ENCODE data around the gene ZNF3. TPM values are rescaled to one million over a fixed set of nuclear protein-coding genes. Genes with fewer than 3 reads are reported as not detected.
"Not testable (repeated sequence)": the region's sequence is repeated elsewhere in the genome, so short reads cannot be mapped to it uniquely, and the experiment has no call there.

The ZNF3 gene
- total RNA-seq: 10 to 100 TPM; 21.1 to 22.3 TPM

DNA sequence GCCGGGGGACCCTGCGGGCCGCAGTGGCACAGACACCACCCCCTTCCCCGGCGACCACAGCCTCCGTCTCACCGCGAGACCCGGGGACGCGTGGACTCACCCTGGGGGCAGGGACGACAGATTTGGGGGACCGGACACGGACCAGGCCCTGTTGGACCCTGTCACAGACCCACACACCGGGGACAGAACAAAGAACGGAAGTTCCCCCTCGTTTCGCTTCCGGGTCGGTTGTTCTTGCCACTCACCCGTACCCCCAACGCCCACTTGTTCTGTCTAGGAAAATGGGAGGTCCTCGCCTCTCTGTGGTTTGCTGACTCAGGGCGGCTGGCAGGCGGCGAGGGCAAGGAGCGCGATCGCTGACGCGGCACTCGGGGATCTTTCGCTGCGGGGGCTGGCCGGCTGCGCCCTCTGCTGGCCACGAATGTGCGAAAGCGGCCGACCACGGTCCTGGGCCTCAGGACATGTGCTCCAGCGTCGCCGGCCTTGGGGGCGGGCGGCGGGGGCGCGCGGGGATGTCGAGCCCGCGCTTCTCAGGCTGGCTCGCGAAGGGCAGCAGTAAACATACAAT lies at the start of gene ZNF3:
Gene ZNF3 (minus strand): TSS at position 189 of the 568 bp plus-strand sequence. CDS start 4,366 bp downstream, outside the sequence.
- Mint-ChIP-seq H3K36me3 (peaks cover 17% of the 10 kb centered on the region), H3K27me3 (no peaks in the 10 kb centered on the region), H3K9me3 (no peaks in the 10 kb centered on the region), H3K4me1 (peaks cover 30% of the 10 kb centered on the region), H3K27ac (peak within 1 kb of the TSS; percentile 92), H3K4me3 (peak within 1 kb of the TSS; percentile 92)
- peak; percentile 99 for DNase-seq

DNA sequence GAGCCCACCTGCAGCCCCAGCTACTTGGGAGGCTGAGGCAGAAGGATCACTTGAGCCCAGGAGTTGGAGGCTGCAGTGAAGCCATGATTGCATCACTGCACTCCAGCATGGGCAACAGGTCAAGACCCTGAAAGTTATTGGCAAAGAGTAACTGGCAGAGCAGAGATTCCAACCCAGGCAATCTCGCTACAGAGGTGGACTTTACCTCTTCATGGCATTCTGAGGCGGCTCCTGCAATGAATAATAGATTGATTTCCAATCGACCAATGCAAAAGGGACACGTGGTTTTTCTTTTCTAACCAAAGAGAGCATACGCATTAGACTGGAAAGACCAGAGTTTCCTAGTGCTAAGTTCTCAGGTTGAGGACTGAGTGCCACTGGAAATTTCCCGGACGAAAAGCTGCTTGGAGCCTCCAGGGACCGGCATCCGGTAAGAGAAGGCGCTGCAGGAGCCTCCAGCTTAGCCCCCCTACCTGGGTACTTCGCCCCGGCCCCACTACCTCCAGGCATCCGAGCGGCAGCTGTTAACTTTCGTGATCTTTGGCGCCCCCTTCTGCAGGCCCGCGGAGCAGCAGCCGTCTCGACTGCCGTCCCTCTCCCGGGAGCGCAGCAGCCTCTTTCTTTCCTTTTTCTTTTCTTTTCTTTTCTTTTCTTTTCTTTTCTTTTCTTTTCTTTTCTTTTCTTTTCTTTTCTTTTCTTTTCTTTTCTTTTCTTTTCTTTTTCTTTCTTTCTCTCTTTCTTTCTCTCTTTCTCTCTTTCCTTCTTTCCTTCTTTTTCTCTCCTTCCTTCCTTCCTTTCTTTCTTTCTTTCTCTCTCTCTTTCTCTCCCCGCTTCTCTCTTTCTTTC lies 49.3 kb upstream of the ZNF3 start:
- no peaks in the 10 kb centered on the region for H3K9me3 Mint-ChIP-seq
- no peak overlapping the region for H3K27ac Mint-ChIP-seq
- peak; percentile 77 for DNase-seq
- H3K4me3 Mint-ChIP-seq: peak overlapping the region; percentile 22
- no peaks in the 10 kb centered on the region for H3K36me3 Mint-ChIP-seq
- peaks cover 18% of the 10 kb centered on the region for H3K4me1 Mint-ChIP-seq
- no peaks in the 10 kb centered on the region for H3K27me3 Mint-ChIP-seq

DNA sequence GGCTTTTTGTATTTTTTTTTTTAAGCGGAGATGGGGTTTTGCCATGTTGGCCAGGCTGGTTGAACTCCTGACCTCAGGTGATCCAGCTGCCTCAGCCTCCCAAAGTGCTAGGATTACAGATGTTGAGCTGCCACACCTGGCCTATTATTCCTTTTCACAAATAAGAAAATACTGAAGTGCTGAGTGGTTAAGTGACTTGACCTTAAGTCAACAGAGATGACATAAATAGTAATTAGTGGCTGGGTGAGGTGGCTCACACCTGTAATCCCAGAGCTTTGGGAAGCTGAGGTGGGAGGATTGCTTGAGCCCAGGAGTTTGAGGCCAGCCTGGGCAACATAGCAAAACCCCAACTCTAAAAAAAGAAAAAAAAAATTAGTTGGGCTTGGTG lies 48.7 kb upstream of the ZNF3 start:
- not testable (repeated sequence) for H3K9me3 Mint-ChIP-seq, H3K27me3 Mint-ChIP-seq, H3K36me3 Mint-ChIP-seq, DNase-seq, H3K27ac Mint-ChIP-seq, H3K4me3 Mint-ChIP-seq
- peaks cover 23% of the 10 kb centered on the region for H3K4me1 Mint-ChIP-seq

DNA sequence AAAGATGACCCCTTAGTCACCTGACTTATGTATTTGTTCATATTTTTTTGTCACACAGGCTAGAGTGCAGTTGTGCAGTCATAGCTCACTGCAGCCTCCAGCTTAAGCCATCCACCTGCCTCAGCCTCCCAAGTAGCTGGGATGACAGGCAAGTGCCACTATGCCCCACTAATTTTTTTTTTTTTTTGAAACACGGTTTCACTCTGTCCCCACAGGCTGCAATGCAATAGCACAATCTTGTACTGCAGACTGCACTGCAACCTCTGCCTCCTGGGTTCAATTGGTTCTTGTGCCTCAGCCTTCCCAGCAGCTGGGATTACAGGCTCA lies 47.1 kb upstream of the ZNF3 start:
- Mint-ChIP-seq H3K9me3 (no peaks in the 10 kb centered on the region), H3K4me3 (peak overlapping the region; percentile 99), H3K4me1 (peaks cover 30% of the 10 kb centered on the region), H3K27me3 (no peaks in the 10 kb centered on the region), H3K36me3 (peaks cover 7% of the 10 kb centered on the region), H3K27ac (no peak overlapping the region)
- no peak for DNase-seq

DNA sequence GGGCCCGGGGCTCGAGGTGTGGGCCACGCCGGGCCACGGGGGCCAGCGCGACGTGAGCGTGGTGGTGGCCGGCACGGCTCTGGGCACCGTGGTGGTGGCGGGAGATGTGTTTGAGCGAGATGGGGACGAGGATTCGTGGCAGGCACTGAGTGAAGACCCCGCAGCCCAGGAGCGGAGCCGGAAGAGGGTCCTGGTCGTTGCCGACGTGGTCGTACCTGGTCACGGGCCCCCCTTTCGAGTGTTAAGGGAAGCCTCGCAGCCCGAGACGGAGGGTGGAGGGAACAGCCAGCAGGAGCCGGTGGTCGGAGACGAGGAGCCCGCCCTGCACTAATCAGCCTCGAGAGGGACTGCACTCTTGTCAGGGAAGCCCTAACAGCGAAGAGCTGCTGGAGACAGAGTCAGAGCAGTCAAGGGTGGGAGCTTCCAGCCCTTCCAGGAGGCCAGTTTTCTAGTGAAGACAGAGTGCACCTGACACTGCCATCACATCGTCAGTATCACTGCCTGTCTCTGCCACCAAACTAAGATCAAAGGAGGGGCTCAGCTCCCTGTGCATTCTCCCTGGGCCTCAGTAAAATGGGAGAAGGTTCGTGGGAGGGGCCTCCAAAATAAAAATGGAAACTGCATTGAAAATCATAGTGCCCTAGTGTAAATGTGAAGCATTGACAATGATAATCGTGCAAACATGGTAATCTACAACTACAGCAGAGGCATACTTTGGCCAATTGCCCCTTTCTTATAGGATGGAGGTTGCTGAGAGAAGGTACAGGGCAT lies 46.5 kb upstream of the ZNF3 start:
- Mint-ChIP-seq H3K27me3 (no peaks in the 10 kb centered on the region), H3K4me1 (peaks cover 30% of the 10 kb centered on the region), H3K36me3 (peaks cover 7% of the 10 kb centered on the region), H3K27ac (peak overlapping the region; percentile 62), H3K4me3 (peak overlapping the region; percentile 99), H3K9me3 (no peaks in the 10 kb centered on the region)
- DNase-seq: peak; percentile 26

DNA sequence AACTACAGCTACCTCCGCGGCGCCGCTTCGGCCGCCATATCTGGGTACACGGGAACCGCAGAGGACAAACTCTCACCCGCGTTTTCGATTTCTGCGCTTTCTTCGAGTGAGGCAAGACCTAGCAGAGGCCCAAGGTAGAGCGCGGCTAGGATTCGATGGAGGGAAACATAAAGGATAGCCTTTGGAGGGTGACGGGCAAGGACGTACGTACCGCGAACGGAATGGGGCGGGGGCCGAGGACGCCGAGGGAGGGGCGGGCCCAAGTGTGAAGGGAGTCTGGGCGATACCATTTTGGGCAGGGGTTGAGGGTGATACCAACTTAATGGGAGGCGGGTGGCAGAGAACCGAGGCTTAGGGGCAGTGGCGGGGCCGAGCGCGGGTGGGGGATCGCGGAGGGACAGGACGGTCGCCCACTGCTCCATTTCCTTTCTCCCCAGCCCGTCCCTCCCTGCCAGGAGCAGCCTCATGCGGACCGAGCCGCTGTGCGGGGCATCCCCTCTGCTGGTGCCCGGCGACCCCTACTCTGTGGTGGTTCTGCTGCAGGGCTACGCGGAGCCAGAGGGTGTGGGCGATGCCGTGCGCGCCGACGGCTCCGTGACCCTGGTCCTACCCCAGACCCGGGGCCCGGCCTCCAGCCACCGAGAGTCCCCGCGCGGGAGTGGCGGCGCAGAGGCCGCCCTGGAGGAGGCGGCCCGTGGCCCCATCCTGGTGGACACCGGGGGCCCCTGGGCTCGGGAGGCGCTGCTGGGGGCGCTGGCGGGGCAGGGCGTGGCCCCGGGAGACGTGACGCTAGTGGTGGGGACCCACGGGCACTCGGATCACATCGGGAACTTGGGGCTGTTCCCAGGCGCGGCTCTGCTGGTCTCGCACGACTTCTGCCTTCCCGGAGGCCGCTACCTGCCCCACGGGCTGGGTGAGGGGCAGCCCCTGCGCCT lies 45.7 kb upstream of the ZNF3 start, which contains the start of gene MBLAC1:
Gene MBLAC1 (plus strand): TSS at position 37 of the 935 bp plus-strand sequence. CDS start 429 bp downstream, at position 466.
- no peaks in the 10 kb centered on the region for H3K27me3 Mint-ChIP-seq
- peak within 1 kb of the TSS; percentile 100 for H3K27ac Mint-ChIP-seq
- H3K4me1 Mint-ChIP-seq: peaks cover 24% of the 10 kb centered on the region
- no peaks in the 10 kb centered on the region for H3K9me3 Mint-ChIP-seq
- peaks cover 9% of the 10 kb centered on the region for H3K36me3 Mint-ChIP-seq
- DNase-seq: peak; percentile 89
- peak within 1 kb of the TSS; percentile 99 for H3K4me3 Mint-ChIP-seq

DNA sequence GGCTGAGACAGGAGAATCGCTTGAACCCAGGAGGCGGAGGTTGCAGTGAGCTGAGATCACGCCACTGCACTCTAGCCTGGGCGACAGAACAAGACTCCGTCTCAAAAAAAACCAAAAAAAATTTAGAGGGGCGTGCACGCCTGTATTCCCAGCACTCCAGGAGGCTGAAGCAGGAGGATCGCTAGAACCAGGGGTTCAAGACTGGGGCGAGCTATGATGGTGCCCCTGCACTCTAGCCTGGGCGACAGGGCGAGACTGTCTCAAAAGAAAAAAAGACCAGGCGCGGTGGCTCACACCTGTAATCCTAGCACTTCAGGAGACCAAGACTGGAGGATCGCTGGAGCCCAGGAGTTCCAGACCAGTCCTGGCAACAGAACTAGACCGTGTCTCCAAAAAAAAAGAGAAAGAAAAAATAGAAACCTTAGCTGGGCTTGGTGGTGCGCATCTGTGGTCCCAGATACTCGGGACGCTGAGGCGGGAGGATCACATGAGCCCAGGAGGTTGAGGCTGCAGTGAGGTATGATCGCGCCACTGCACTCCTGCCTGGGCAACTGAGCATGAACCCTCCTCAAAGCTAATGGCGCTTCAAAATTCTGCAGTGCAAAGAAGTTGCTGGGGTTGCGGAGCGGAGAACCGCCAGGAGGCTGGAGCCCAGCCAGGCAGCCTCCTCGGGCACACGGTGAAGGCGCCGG lies 44.9 kb upstream of the ZNF3 start:
- Mint-ChIP-seq H3K4me3 (peak overlapping the region; percentile 99), H3K4me1 (peaks cover 24% of the 10 kb centered on the region), H3K27ac (peak overlapping the region; percentile 100), H3K36me3 (peaks cover 9% of the 10 kb centered on the region), H3K27me3 (no peaks in the 10 kb centered on the region), H3K9me3 (no peaks in the 10 kb centered on the region)
- DNase-seq: no peak

DNA sequence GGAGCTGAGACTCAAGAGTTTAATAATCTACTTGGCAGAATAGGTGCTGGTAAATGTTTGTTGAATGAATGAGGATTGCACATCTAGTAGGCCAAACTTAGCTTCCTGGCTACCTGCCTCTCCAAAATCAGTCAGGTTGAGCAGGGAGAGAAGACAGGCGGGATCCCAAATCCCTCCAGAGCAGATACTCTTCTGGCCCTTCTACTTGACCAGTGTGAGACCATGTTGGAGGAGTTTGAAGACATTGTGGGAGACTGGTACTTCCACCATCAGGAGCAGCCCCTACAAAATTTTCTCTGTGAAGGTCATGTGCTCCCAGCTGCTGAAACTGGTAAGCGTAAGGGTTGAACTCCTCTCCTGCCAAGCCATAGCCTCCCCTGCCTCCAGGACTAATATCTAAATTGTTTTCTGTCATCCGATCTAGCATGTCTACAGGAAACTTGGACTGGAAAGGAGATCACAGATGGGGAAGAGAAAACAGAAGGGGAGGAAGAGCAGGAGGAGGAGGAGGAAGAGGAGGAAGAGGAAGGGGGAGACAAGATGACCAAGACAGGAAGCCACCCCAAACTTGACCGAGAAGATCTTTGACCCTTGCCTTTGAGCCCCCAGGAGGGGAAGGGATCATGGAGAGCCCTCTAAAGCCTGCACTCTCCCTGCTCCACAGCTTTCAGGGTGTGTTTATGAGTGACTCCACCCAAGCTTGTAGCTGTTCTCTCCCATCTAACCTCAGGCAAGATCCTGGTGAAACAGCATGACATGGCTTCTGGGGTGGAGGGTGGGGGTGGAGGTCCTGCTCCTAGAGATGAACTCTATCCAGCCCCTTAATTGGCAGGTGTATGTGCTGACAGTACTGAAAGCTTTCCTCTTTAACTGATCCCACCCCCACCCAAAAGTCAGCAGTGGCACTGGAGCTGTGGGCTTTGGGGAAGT lies 43.0 kb upstream of the ZNF3 start:
- no peak for DNase-seq
- Mint-ChIP-seq H3K27ac (peak overlapping the region; percentile 69), H3K9me3 (no peaks in the 10 kb centered on the region), H3K27me3 (no peaks in the 10 kb centered on the region), H3K4me1 (peaks cover 29% of the 10 kb centered on the region), H3K4me3 (peak overlapping the region; percentile 15), H3K36me3 (peaks cover 9% of the 10 kb centered on the region)

DNA sequence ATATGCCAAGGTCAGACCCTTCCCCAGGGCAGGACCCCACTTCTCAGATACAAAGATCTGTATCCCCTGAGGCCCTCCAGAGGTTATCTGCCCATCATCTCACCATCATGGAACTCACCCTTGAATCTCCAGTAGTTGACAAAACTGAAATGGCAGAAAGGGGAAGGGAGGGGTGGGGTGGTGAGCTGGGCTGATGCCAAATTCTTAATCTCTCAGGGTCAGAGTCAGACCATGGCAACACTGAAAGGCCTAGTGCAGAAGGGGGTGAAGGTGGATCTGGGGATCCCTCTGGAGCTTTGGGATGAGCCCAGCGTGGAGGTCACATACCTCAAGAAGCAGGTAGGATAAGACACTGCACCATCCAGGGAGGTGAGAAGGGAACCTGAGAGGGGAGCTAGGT lies 41.0 kb upstream of the ZNF3 start:
- Mint-ChIP-seq H3K36me3 (peaks cover 13% of the 10 kb centered on the region), H3K27me3 (no peaks in the 10 kb centered on the region), H3K9me3 (no peaks in the 10 kb centered on the region), H3K4me1 (peaks cover 28% of the 10 kb centered on the region), H3K27ac (peak overlapping the region; percentile 3), H3K4me3 (no peak overlapping the region)
- no peak for DNase-seq

DNA sequence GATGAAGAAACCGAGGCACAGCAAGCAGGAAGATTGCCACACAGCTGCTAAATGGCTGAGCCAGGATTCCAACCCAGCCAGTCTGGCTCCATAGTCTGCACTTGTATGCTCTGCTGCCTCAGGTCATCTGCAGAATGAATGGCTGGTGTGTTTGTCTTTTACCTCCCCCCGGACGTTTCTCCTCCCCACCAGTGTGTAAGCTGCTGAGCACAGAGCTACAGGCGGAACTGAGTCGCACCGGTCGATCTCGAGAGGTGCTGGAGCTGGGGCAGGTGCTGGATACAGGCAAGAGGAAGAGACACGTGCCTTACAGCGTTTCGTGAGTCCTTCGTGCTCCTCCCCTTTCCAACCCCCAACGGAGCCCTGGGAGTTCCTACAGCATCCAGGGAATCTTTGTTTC lies 40.5 kb upstream of the ZNF3 start:
- no peaks in the 10 kb centered on the region for H3K9me3 Mint-ChIP-seq
- H3K27me3 Mint-ChIP-seq: no peaks in the 10 kb centered on the region
- no peak overlapping the region for H3K4me3 Mint-ChIP-seq
- H3K4me1 Mint-ChIP-seq: peaks cover 28% of the 10 kb centered on the region
- no peak overlapping the region for H3K27ac Mint-ChIP-seq
- no peak for DNase-seq
- peaks cover 13% of the 10 kb centered on the region for H3K36me3 Mint-ChIP-seq

DNA sequence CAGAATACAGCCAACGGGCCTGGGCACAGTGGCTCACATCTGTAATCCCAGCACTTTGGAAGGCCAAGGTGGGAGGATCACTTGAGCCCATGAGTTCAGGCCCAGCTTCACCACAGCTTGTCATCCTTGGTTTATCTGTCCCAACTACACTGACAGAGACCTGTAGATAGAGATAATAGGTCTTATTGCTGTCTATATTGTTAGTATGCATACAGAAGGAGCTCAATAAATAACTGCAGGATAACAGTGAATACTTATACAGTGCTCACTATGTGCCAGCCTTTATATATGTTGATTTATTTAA lies 39.2 kb upstream of the ZNF3 start:
- peak overlapping the region; percentile 99 for H3K4me3 Mint-ChIP-seq
- no peaks in the 10 kb centered on the region for H3K27me3 Mint-ChIP-seq
- H3K36me3 Mint-ChIP-seq: peaks cover 16% of the 10 kb centered on the region
- H3K9me3 Mint-ChIP-seq: no peaks in the 10 kb centered on the region
- DNase-seq: no peak
- peak overlapping the region; percentile 94 for H3K27ac Mint-ChIP-seq
- peaks cover 21% of the 10 kb centered on the region for H3K4me1 Mint-ChIP-seq

DNA sequence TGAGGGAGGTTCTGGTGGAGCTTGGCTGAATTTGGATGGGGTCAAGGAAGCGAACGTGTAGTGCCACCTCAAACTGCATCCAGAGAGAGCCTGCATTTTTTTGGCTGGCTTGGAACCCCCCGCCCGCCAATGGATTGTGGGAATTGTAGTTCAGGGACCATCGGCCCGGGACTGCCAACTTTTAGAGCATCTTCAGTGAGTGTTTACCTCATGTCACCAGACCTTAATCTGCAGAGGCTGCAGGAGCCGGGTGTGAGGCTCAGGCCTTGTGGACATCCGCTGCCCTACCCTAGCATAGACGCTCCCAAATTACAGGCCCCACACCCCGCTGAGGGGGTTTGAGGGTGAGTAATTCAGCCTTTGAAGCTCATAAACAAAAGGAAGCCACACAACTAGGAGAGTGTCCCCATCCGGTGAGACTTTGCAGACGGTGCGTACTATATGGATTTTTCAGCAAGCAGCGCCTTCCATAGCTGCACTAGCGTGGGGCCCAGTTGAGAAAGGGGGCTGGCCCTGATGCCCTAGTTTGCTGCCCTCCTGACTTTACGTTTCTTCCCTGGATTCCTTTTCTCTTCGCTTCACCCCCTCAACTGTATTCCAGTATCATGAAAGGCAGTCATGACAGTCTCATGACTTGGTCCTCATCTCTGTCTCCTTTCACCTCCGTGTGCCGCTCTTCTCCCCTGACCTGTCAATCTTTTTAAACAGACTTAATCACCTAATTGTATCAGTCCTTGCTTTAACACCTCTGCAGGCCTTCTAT lies 38.6 kb upstream of the ZNF3 start:
- H3K4me3 Mint-ChIP-seq: peak overlapping the region; percentile 99
- no peaks in the 10 kb centered on the region for H3K27me3 Mint-ChIP-seq
- H3K4me1 Mint-ChIP-seq: peaks cover 17% of the 10 kb centered on the region
- peaks cover 16% of the 10 kb centered on the region for H3K36me3 Mint-ChIP-seq
- DNase-seq: peak; percentile 73
- H3K27ac Mint-ChIP-seq: peak overlapping the region; percentile 94
- no peaks in the 10 kb centered on the region for H3K9me3 Mint-ChIP-seq

Measured in activated naive CD8-positive, alpha-beta T cell treated with anti-CD3 and anti-CD28 coated beads for 36 hours (primary cell).